ENCODE data around the gene ITGA3. TPM values are rescaled to one million over a fixed set of nuclear protein-coding genes. Genes with fewer than 3 reads are reported as not detected.

ITGA3 gene
- total and polyA plus RNA-seq, 4 donors = 0.79 to 4.4 (median 1.4) TPM

- Histone ChIP-seq H3K4me1 (ENCODE audit: control insufficient read depth in 4 of 4, insufficient read depth in 4 of 4, low read length in 3 of 4) (peaks cover 0 to 18% (median 5%) of the 10 kb centered on the region in 4 donors), H3K27ac (ENCODE audit: low read depth in 1 of 2, low read length in 2 of 2) (no peak overlapping the region), H3K27me3 (ENCODE audit: control insufficient read depth in 4 of 4, insufficient read depth in 4 of 4, low read length in 3 of 4) (peaks cover 0 to 3% (median 0%) of the 10 kb centered on the region in 4 donors), H3K9ac (ENCODE audit: low read depth in 1 of 2, low read length in 2 of 2) (no peak overlapping the region), H3K36me3 (ENCODE audit: control insufficient read depth in 4 of 4, insufficient read depth in 3 of 4, low read depth in 1 of 4, low read length in 3 of 4) (no peaks in the 10 kb centered on the region), H3K4me3 (ENCODE audit: low read depth in 1 of 3, low read length in 3 of 3) (no peak overlapping the region), H3K9me3 (ENCODE audit: control insufficient read depth in 4 of 4, low read length in 3 of 4) (no peaks in the 10 kb centered on the region)
- no peak for TF ChIP-seq FOXA1 (IDR thresholded peaks at IDR 0.05)
- DNase-seq (ENCODE audit: low spot score) = no peak
- 86% methylated on average over 4 of the region's 4 CpGs for WGBS
These were observed 4.8 kb upstream of the ITGA3 start for GRCh38 chr17:50051082-50051576.

DNA sequence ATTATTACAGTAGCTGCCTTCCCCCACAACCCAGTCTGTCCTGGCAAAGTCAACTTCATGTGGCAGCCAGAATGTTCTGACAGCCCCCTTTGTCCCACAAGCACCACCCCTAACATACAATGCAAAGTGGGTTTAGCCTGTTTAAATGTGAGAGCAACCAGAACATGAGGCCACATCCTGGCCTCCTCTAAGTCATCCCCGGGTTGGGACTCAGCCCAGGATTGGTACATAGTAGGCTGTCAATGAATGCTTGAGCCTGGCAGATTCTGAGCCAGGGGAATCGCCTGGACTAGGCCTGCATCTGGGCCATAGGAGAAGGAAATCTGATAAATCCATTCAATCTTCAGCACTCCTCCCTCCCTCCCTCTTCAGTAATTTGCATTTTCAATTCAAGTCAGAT is 4.3 kb upstream of the ITGA3 start:
- Histone ChIP-seq H3K36me3 (ENCODE audit: control insufficient read depth in 4 of 4, insufficient read depth in 3 of 4, low read depth in 1 of 4, low read length in 3 of 4) (no peaks in the 10 kb centered on the region), H3K4me1 (ENCODE audit: control insufficient read depth in 4 of 4, insufficient read depth in 4 of 4, low read length in 3 of 4) (peaks cover 0 to 22% (median 6%) of the 10 kb centered on the region in 4 donors), H3K9ac (ENCODE audit: low read depth in 1 of 2, low read length in 2 of 2) (no peak overlapping the region), H3K9me3 (ENCODE audit: control insufficient read depth in 4 of 4, low read length in 3 of 4) (no peaks in the 10 kb centered on the region), H3K4me3 (ENCODE audit: low read depth in 1 of 3, low read length in 3 of 3) (no peak overlapping the region), H3K27ac (ENCODE audit: low read depth in 1 of 2, low read length in 2 of 2) (no peak overlapping the region), H3K27me3 (ENCODE audit: control insufficient read depth in 4 of 4, insufficient read depth in 4 of 4, low read length in 3 of 4) (peaks cover 0 to 3% (median 0%) of the 10 kb centered on the region in 4 donors)
- WGBS = 81% methylated on average over 2 of the region's 2 CpGs
- DNase-seq (ENCODE audit: low spot score) = no peak
- TF ChIP-seq, protein P1, sequence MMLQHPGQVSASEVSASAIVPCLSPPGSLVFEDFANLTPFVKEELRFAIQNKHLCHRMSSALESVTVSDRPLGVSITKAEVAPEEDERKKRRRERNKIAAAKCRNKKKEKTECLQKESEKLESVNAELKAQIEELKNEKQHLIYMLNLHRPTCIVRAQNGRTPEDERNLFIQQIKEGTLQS (IDR thresholded peaks at IDR 0.05) = no peak
- TF ChIP-seq YY1 (IDR thresholded peaks at IDR 0.05) (no peak), RAD21 (IDR thresholded peaks at IDR 0.05) (no peak), TAF1 (conservative IDR thresholded peaks at IDR 0.05) (no peak), EGR1 (IDR thresholded peaks at IDR 0.05; ENCODE audit: low read depth in 2 of 2) (no peak), HNF4G (IDR thresholded peaks at IDR 0.05) (no peak), NR2F2 (IDR thresholded peaks at IDR 0.05) (no peak), GABPA (IDR thresholded peaks at IDR 0.05 in 1 of 2, conservative IDR thresholded peaks at IDR 0.05 in 1 of 2) (no peak), SP1 (IDR thresholded peaks at IDR 0.05) (no peak), FOXA1 (IDR thresholded peaks at IDR 0.05) (no peak)
- TF ChIP-seq, protein P2, sequence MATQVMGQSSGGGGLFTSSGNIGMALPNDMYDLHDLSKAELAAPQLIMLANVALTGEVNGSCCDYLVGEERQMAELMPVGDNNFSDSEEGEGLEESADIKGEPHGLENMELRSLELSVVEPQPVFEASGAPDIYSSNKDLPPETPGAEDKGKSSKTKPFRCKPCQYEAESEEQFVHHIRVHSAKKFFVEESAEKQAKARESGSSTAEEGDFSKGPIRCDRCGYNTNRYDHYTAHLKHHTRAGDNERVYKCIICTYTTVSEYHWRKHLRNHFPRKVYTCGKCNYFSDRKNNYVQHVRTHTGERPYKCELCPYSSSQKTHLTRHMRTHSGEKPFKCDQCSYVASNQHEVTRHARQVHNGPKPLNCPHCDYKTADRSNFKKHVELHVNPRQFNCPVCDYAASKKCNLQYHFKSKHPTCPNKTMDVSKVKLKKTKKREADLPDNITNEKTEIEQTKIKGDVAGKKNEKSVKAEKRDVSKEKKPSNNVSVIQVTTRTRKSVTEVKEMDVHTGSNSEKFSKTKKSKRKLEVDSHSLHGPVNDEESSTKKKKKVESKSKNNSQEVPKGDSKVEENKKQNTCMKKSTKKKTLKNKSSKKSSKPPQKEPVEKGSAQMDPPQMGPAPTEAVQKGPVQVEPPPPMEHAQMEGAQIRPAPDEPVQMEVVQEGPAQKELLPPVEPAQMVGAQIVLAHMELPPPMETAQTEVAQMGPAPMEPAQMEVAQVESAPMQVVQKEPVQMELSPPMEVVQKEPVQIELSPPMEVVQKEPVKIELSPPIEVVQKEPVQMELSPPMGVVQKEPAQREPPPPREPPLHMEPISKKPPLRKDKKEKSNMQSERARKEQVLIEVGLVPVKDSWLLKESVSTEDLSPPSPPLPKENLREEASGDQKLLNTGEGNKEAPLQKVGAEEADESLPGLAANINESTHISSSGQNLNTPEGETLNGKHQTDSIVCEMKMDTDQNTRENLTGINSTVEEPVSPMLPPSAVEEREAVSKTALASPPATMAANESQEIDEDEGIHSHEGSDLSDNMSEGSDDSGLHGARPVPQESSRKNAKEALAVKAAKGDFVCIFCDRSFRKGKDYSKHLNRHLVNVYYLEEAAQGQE (IDR thresholded peaks at IDR 0.05) = no peak
- TF ChIP-seq, protein P3, sequence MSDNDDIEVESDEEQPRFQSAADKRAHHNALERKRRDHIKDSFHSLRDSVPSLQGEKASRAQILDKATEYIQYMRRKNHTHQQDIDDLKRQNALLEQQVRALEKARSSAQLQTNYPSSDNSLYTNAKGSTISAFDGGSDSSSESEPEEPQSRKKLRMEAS (IDR thresholded peaks at IDR 0.05) = no peak
- TF ChIP-seq, protein P4, sequence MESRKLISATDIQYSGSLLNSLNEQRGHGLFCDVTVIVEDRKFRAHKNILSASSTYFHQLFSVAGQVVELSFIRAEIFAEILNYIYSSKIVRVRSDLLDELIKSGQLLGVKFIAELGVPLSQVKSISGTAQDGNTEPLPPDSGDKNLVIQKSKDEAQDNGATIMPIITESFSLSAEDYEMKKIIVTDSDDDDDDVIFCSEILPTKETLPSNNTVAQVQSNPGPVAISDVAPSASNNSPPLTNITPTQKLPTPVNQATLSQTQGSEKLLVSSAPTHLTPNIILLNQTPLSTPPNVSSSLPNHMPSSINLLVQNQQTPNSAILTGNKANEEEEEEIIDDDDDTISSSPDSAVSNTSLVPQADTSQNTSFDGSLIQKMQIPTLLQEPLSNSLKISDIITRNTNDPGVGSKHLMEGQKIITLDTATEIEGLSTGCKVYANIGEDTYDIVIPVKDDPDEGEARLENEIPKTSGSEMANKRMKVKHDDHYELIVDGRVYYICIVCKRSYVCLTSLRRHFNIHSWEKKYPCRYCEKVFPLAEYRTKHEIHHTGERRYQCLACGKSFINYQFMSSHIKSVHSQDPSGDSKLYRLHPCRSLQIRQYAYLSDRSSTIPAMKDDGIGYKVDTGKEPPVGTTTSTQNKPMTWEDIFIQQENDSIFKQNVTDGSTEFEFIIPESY (IDR thresholded peaks at IDR 0.05) = no peak
